Right cardiac atrium (tissue), 5 donors: Measurements from ENCODE around the gene SLC41A3. TPM values are rescaled to one million over a fixed set of nuclear protein-coding genes. Genes with fewer than 3 reads are reported as not detected.

ENCODE experiments used
- ATAC-seq, 2 donors: fragments of 200-7000 bp; cut with Tn5 transposase; one replicate each; pipeline versions ENCODE4 v1.8.0 to v1.9.1; 2020; ENCODE audit warnings: moderate library complexity in 2 of 2, mild to moderate bottlenecking in 1 of 2
- DNase-seq, 3 donors: peaks; one replicate each; pipeline ENCODE4 v3.0.0-alpha.2; 2020
- H3K27ac ChIP-seq: one replicate; pipeline ENCODE4 v1.5.1; 2013; ENCODE audit warnings: mild to moderate bottlenecking, low read length, control low read depth, moderate library complexity
- H3K27me3 ChIP-seq: one replicate; pipeline ENCODE4 v1.6.1; 2013; ENCODE audit not compliant: control insufficient read depth, insufficient read depth
- H3K4me1 ChIP-seq: one replicate; pipeline ENCODE4 v1.6.1; 2013; ENCODE audit warnings: low read length; ENCODE audit not compliant: control insufficient read depth, insufficient read depth
- H3K4me3 ChIP-seq: one replicate; pipeline ENCODE4 v1.5.1; 2013; ENCODE audit warnings: low read length, control low read depth
- H3K9me3 ChIP-seq: one replicate; pipeline ENCODE4 v1.6.1; 2013; ENCODE audit warnings: low read length; ENCODE audit not compliant: control insufficient read depth
- WGBS: extraction: QIAGEN DNeasy Blood & Tissue Kit; methylation state at CpG from one replicate; pipeline ENCODE4 v1.1.7; 2013; 5-methylcytosine and 5-hydroxymethylcytosine counted together
- intact Hi-C, 4 donors: fragments of 100-400 bp; cut with DNase I; formaldehyde crosslinking; loops; one replicate each; pipeline versions ENCODE4 v1.11.0 to v1.14.0; 2022 to 2023
- polyA plus RNA-seq: library from polyadenylated mRNA; stranded (reverse); fragments of 200-250 nt; gene quantifications from one replicate; pipeline ENCODE4 v1.2.3, GENCODE V29; 2013
- total RNA-seq, 4 donors: library from RNA; stranded (reverse); fragmentation: NEBNext Ultra II Directional; extraction: Animal tissue kit (Norgen Biotek cat#: 25700); gene quantifications; one replicate each; pipeline ENCODE4 v1.2.1, GENCODE V29; 2021
- donor health status: healthy with polysubstance abuse.
- donor health status: DM: no; HTN: yes; CAD: no.
- donor health status: DM: no; HTN: no; CAD: no.
- donor health status: DM: no; HTN: yes; CAD: no; lungs with severe emphysema.
- donor health status: DM: yes; HTN: yes; CAD: no.

Gene SLC41A3
- total and polyA plus RNA-seq, 5 donors, result 25.6 to 38.9 (median 36.9) TPM

DNA sequence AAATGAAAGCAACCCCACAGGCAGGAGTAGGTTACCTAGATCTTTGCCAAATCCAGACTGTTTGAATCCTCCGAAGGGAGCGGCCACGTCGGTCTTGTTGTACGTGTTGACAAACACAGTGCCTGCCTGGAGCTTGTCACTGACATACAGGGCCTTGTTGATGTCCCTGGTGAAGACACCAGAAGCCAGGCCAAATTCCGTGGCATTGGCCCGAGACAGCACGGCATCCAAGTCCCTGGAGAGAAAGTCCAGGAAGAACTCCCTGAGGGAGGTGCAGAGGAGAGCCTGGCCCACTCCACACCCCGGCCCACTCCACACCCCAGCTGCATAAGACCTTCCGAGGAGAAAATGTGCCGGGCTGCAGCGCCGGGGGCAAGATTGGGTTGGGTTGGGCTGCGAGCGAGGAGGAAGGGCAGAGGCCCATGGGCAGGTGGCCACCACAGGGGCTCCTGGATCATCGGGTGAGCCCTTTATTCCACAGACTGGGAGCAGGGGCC is 21.8 kb upstream of the SLC41A3 start:
- Histone ChIP-seq H3K4me1 (peaks cover 11% of the 10 kb centered on the region), H3K27me3 (no peaks in the 10 kb centered on the region), H3K4me3 (no peak overlapping the region), H3K27ac (no peak overlapping the region), H3K9me3 (no peaks in the 10 kb centered on the region)
- WGBS, result 88% methylated on average over 16 of the region's 16 CpGs
- intact Hi-C loops, result no loop called here
- DNase-seq (no peak), ATAC-seq (no peak)

DNA sequence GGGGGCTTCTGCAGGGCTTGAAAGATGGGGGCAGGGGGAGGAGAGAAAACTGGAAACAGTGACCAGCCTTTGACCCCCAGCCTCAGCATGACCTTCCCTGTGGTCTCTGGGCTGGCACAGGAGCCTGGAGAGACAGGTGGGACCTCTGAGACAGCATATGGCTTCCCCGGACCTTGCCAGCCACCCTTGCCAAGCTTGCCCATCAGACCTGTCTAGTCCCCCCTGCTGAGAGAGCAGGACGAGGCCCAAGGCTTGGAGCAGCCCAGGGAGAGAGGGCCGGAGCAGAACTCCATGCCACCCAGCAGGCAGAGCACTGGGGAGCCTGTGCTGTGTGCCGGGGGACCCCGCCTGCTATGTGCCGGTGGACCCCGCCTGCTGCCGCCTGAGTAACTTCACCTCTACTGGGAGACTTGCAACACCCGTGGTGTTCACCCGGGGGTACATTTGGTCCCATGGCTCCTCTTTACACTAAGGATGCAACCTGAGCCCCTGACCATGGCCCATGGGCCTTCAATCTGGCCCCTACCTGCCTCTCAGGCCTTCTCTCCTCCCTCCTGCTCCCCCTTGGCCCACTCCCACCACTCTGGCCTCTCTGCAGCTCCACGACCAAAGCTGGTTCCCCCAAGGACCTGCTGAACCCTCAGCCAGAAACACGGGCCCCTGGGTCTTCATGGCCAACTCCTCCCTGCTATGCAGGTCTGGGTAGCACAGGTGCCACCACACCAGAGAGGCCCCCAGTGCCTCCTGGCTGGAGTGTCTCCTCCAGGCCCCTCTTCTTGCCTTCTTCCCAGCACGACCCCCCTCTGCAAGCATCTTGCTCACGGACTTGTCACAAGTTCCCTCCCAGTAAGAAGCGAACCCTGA is 21.1 kb upstream of the SLC41A3 start:
- Histone ChIP-seq H3K27ac (no peak overlapping the region), H3K9me3 (no peaks in the 10 kb centered on the region), H3K4me3 (no peak overlapping the region), H3K4me1 (peaks cover 11% of the 10 kb centered on the region), H3K27me3 (no peaks in the 10 kb centered on the region)
- DNase-seq, result no peak
- intact Hi-C loops, result no loop called here
- ATAC-seq, result no peak
- WGBS, result 86% methylated on average over 15 of the region's 15 CpGs

DNA sequence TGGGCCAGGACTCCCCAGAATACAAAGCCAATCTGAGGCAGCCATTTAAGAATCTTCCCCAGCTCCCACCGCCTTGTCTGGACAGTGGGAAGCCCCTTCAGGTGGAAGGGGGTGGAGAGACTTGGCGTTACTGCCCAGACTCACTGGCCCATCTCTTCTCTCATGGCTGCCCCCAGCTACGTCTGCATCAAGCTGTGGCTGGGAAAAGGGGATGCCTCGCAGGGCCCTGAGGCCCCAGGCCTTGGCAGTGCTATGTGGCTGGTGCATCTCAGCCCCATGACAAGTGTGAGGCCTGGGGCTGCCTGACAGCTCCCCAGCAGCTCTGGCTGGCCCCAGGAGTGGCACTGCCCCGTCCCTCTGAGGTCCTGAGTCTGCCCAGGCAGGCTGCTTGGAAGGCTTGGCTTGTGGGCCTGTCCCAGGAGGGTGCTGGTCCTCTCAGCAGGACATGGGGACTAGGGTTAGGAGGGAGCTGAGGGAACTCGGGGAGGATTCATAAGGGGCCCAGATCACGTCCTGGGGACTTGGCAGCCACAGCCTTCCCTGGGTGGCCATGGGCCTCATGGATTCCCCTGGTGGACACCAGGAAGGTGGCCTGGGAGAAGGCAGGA is 20.2 kb upstream of the SLC41A3 start:
- Histone ChIP-seq H3K27me3 (no peaks in the 10 kb centered on the region), H3K27ac (no peak overlapping the region), H3K9me3 (no peaks in the 10 kb centered on the region), H3K4me1 (peaks cover 11% of the 10 kb centered on the region), H3K4me3 (no peak overlapping the region)
- DNase-seq (no peak), ATAC-seq (no peak)
- intact Hi-C loops, result no loop called here
- WGBS, result 88% methylated on average over 7 of the region's 7 CpGs

- DNase-seq (peak in 1 of 3 donors; percentile 43), ATAC-seq (no peak)
- 84% methylated on average over 22 of the region's 22 CpGs for WGBS
- Histone ChIP-seq H3K27ac (peak overlapping the region; percentile 57), H3K4me1 (peaks cover 11% of the 10 kb centered on the region), H3K27me3 (no peaks in the 10 kb centered on the region), H3K4me3 (no peak overlapping the region), H3K9me3 (no peaks in the 10 kb centered on the region)
- intact Hi-C loops, result no loop called here
Observed at GRCh38 chr3:126103121-126104027, 19.4 kb upstream of the SLC41A3 start.

GRCh38 chr3:126102530-126102951 is 18.6 kb upstream of the SLC41A3 start:
- WGBS, result 49% methylated on average over 5 of the region's 5 CpGs
- no peaks in the 10 kb centered on the region for H3K27me3 ChIP-seq
- H3K4me3 ChIP-seq, result no peak overlapping the region
- intact Hi-C loops, result no loop called here
- ATAC-seq (peak; percentile 61 to 69), DNase-seq (peak; percentile 64 to 79 (median 75))
- H3K4me1 ChIP-seq, result peaks cover 11% of the 10 kb centered on the region
- H3K9me3 ChIP-seq, result no peaks in the 10 kb centered on the region
- peak overlapping the region; percentile 57 for H3K27ac ChIP-seq

DNA sequence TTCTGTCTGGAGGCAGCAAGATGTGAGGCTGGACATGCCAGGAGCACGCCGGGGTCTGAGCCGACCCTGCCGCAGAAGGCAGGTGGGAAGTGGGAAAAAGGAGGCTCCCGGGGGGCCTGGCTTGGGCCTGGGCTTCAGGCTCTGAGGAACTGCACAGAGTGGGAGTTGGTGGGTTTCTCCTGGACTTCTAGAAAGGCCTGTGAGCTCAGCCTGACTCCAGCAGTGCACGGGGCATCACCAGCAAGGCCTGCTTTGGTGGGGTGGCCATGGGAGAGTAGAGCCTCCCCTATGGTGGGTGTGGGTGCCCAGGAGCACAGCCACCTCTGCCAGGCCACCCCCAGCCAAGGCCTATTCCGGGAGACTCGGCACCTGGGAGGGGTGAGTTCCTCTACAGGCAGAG is 18.1 kb upstream of the SLC41A3 start:
- H3K4me1 ChIP-seq, result peaks cover 11% of the 10 kb centered on the region
- no peak overlapping the region for H3K4me3 ChIP-seq
- H3K9me3 ChIP-seq, result no peaks in the 10 kb centered on the region
- H3K27ac ChIP-seq, result peak overlapping the region; percentile 34
- ATAC-seq (peak; percentile 8 to 13), DNase-seq (no peak)
- WGBS, result 87% methylated on average over 8 of the region's 8 CpGs
- H3K27me3 ChIP-seq, result no peaks in the 10 kb centered on the region
- intact Hi-C loops, result no loop called here

- H3K27ac ChIP-seq, result peak overlapping the region; percentile 0
- WGBS, result 71% methylated on average over 10 of the region's 10 CpGs
- intact Hi-C loops, result no loop called here
- H3K4me3 ChIP-seq, result no peak overlapping the region
- H3K4me1 ChIP-seq, result peaks cover 11% of the 10 kb centered on the region
- ATAC-seq (peak; percentile 67 to 89), DNase-seq (peak; percentile 48 to 69 (median 57))
- H3K9me3 ChIP-seq, result no peaks in the 10 kb centered on the region
- no peaks in the 10 kb centered on the region for H3K27me3 ChIP-seq
Observed at GRCh38 chr3:126101521-126101982, 17.6 kb upstream of the SLC41A3 start.

GRCh38 chr3:126100634-126101301 is 16.8 kb upstream of the SLC41A3 start:
- DNase-seq, result peak in 1 of 3 donors; percentile 65
- WGBS, result 66% methylated on average over 18 of the region's 18 CpGs
- Histone ChIP-seq H3K4me3 (no peak overlapping the region), H3K9me3 (no peaks in the 10 kb centered on the region), H3K27me3 (no peaks in the 10 kb centered on the region), H3K4me1 (peaks cover 11% of the 10 kb centered on the region), H3K27ac (no peak overlapping the region)
- intact Hi-C loops, result no loop called here
- peak in 1 of 2 donors; percentile 28 for ATAC-seq

DNA sequence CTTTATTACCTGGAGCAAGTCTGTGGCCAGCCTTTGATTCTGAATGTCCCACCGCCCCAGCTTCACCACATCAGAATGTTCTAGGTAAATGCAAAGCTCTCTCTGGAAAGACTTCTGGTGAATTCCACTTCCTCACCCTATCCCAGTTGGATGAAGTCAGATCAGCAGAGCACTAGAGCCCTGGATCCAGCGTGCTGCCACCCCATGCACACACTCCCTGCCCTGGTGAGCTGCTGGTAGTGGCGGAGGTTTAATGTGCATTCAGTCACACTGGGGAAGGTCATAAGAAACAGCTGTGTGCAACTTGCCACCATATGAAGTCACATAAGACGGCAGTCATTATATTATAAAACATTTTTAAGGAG is 16.3 kb upstream of the SLC41A3 start:
- H3K27ac ChIP-seq, result no peak overlapping the region
- peaks cover 11% of the 10 kb centered on the region for H3K4me1 ChIP-seq
- intact Hi-C loops, result no loop called here
- no peak for ATAC-seq
- DNase-seq, result no peak
- no peaks in the 10 kb centered on the region for H3K9me3 ChIP-seq
- WGBS, result 79% methylated on average over 4 of the region's 4 CpGs
- no peaks in the 10 kb centered on the region for H3K27me3 ChIP-seq
- no peak overlapping the region for H3K4me3 ChIP-seq

- H3K4me3 ChIP-seq, result no peak overlapping the region
- WGBS, result 61% methylated on average over 2 of the region's 2 CpGs
- no peaks in the 10 kb centered on the region for H3K27me3 ChIP-seq
- intact Hi-C loops, result no loop called here
- no peaks in the 10 kb centered on the region for H3K9me3 ChIP-seq
- no peak for DNase-seq
- no peak overlapping the region for H3K27ac ChIP-seq
- H3K4me1 ChIP-seq, result peaks cover 11% of the 10 kb centered on the region
- no peak for ATAC-seq
Observed at GRCh38 chr3:126098391-126098858, 14.5 kb upstream of the SLC41A3 start.
